HL-60 (cell line): Measurements from ENCODE around the gene L3MBTL4.

ENCODE experiments used
- DNase-seq, 2 experiments: peaks; one replicate each; pipeline ENCODE4 v3.0.0-alpha.2; 2010 to 2020; ENCODE audit warnings: low read depth in 1 of 2, low spot score in 1 of 2
- H3K27ac ChIP-seq: fragments of 250-450 bp; sonication (Bioruptor Pico); replicated peaks from 2 replicates; pipeline ENCODE4 v1.5.1; 2020; ENCODE audit warnings: mild to moderate bottlenecking, moderate library complexity
- H3K27me3 ChIP-seq: fragments of 250-450 bp; sonication (Bioruptor Pico); 2 replicates; pipeline ENCODE4 v1.5.1; 2021; ENCODE audit warnings: mild to moderate bottlenecking, moderate library complexity; ENCODE audit not compliant: insufficient read depth, poor library complexity, severe bottlenecking
- H3K4me3 ChIP-seq: replicated peaks from 2 replicates; pipeline ENCODE4 v1.5.1; 2011; ENCODE audit warnings: mild to moderate bottlenecking, control low read depth, low read length; ENCODE audit not compliant: insufficient read depth
- GABPA ChIP-seq: IDR thresholded peaks from 2 replicates; pipeline ENCODE4 v1.6.1; 2012; ENCODE audit warnings: low read depth
- POLR2AphosphoS5 ChIP-seq: IDR thresholded peaks from 2 replicates; pipeline ENCODE4 v1.6.1; 2012; ENCODE audit warnings: low read depth
- SPI1 ChIP-seq: IDR thresholded peaks from 2 replicates; pipeline ENCODE4 v1.6.1; 2012; ENCODE audit warnings: low read depth, mild to moderate bottlenecking, borderline replicate concordance
- TF ChIP-seq, protein P1 (sequence below): IDR thresholded peaks from one replicate; pipeline ENCODE4 v1.5.1; 2011; ENCODE audit warnings: low read length, control low read depth, inconsistent platforms; ENCODE audit not compliant: insufficient read depth
- TF ChIP-seq, protein P2 (sequence below): IDR thresholded peaks from 2 replicates; pipeline ENCODE4 v1.6.1; 2012; ENCODE audit warnings: low read depth; ENCODE audit not compliant: insufficient replicate concordance

Gene L3MBTL4

DNA sequence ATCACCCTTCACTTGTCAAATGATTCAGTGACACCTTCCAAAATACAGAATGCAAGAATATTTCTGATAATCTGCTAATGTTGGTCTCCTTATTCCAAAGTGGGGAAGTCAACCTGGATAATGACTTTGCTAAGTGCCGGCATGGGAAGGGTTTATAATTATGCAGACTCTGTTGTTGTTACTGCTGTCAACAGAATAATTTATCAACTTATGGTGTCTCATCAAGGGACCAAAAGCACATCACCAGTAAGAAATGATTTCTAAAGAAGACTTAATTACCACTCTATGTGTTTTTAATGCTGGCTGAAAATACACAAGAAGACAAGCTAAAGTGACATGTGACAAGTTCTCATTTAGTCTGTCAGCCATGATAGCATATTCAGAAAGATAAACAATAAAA is 403.8 kb downstream of the L3MBTL4 start:
- no peak for DNase-seq
- Histone ChIP-seq H3K27me3 (peaks cover 4% of the 10 kb centered on the region), H3K27ac (no peak overlapping the region), H3K4me3 (no peak overlapping the region)
- no peak for TF ChIP-seq SPI1
- no peak for TF ChIP-seq GABPA
- TF ChIP-seq POLR2AphosphoS5: no peak
- TF ChIP-seq, protein P1, sequence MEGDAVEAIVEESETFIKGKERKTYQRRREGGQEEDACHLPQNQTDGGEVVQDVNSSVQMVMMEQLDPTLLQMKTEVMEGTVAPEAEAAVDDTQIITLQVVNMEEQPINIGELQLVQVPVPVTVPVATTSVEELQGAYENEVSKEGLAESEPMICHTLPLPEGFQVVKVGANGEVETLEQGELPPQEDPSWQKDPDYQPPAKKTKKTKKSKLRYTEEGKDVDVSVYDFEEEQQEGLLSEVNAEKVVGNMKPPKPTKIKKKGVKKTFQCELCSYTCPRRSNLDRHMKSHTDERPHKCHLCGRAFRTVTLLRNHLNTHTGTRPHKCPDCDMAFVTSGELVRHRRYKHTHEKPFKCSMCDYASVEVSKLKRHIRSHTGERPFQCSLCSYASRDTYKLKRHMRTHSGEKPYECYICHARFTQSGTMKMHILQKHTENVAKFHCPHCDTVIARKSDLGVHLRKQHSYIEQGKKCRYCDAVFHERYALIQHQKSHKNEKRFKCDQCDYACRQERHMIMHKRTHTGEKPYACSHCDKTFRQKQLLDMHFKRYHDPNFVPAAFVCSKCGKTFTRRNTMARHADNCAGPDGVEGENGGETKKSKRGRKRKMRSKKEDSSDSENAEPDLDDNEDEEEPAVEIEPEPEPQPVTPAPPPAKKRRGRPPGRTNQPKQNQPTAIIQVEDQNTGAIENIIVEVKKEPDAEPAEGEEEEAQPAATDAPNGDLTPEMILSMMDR: no peak
- TF ChIP-seq, protein P2, sequence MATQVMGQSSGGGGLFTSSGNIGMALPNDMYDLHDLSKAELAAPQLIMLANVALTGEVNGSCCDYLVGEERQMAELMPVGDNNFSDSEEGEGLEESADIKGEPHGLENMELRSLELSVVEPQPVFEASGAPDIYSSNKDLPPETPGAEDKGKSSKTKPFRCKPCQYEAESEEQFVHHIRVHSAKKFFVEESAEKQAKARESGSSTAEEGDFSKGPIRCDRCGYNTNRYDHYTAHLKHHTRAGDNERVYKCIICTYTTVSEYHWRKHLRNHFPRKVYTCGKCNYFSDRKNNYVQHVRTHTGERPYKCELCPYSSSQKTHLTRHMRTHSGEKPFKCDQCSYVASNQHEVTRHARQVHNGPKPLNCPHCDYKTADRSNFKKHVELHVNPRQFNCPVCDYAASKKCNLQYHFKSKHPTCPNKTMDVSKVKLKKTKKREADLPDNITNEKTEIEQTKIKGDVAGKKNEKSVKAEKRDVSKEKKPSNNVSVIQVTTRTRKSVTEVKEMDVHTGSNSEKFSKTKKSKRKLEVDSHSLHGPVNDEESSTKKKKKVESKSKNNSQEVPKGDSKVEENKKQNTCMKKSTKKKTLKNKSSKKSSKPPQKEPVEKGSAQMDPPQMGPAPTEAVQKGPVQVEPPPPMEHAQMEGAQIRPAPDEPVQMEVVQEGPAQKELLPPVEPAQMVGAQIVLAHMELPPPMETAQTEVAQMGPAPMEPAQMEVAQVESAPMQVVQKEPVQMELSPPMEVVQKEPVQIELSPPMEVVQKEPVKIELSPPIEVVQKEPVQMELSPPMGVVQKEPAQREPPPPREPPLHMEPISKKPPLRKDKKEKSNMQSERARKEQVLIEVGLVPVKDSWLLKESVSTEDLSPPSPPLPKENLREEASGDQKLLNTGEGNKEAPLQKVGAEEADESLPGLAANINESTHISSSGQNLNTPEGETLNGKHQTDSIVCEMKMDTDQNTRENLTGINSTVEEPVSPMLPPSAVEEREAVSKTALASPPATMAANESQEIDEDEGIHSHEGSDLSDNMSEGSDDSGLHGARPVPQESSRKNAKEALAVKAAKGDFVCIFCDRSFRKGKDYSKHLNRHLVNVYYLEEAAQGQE: no peak

DNA sequence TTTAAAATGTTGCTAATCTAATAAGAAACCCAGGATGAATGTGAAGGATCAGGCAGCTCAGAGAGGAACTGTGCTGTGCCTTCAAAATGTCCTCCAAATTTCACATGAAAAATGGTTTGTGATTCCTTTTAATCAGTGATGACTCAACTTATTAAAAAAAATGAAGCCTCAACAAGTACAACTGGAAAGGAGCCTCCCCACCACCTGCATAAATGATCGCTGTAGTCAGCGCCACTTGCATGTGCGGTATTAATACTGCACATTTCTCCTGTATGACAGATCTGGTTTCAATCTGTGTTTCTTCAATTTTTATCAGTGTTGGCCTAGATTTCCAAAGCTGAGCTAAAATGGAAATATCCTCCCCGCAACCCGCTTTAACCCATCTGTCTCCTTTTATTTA is 404.4 kb downstream of the L3MBTL4 start:
- TF ChIP-seq, protein P2: no peak
- TF ChIP-seq POLR2AphosphoS5 (no peak), GABPA (no peak), SPI1 (no peak)
- TF ChIP-seq, protein P1: no peak
- Histone ChIP-seq H3K27ac (no peak overlapping the region), H3K4me3 (no peak overlapping the region), H3K27me3 (peaks cover 4% of the 10 kb centered on the region)
- no peak for DNase-seq

DNA sequence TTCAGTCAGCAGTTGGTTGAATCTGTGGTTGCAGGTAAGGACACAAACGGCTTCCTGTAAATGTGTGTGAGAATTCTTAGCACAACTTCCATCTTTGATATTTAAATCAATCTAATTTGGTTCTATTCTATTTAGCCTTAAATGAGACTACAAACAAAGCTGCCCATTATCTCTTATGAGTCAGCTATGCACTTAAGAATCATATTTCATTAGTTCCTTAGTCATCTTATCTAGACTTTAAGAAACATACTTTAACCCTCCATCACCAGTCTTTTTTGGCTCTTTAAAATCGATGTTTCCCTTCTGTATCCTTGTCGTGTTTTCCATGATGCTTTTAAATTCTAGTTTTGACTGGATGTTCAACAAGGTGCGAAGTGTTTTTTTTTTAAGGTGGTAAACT is 405.0 kb downstream of the L3MBTL4 start:
- Histone ChIP-seq H3K4me3 (no peak overlapping the region), H3K27ac (no peak overlapping the region), H3K27me3 (peaks cover 4% of the 10 kb centered on the region)
- TF ChIP-seq SPI1: no peak
- TF ChIP-seq GABPA: no peak
- no peak for TF ChIP-seq POLR2AphosphoS5
- TF ChIP-seq, protein P1: no peak
- TF ChIP-seq, protein P2: no peak
- DNase-seq: no peak
